ENCODE results near the gene OR8D1.

- TF ChIP-seq CTCF (IDR thresholded peaks at IDR 0.05) = no peak
- no peak for TF ChIP-seq POLR2A (IDR thresholded peaks at IDR 0.05)
Observed at GRCh38 chr11:124296016-124296415, 17.7 kb downstream of the OR8D1 start.
